ENCODE results near the gene CDH19.

Gene CDH19

DNA sequence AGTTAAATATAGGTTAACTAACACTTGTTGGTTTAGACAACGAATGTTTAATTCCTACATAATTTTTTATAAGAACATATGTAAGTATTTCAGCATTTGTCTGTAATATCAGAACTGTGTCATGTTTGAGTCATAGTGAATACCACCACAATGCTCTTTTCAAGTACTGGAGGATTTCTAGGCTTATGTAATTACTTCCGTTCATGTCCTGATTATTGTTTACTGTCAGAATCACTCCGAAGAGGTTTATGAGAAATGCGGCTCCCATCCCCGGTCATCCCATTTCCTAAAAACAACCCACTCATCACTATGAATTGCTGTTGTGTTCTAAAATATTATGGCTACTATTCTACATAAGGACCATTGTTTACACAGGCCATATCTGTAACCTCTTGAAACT, 45.1 kb downstream of the CDH19 start:
- TF ChIP-seq MYC (IDR thresholded peaks at IDR 0.05; ENCODE audit: low read depth, low read length) (no peak), POLR2A (IDR thresholded peaks at IDR 0.05; ENCODE audit: extremely low read depth, insufficient read length) (no peak)
- TF ChIP-seq, protein P1, sequence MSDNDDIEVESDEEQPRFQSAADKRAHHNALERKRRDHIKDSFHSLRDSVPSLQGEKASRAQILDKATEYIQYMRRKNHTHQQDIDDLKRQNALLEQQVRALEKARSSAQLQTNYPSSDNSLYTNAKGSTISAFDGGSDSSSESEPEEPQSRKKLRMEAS (IDR thresholded peaks at IDR 0.05; ENCODE audit: low read depth, low read length), result no peak
- TF ChIP-seq, protein P2, sequence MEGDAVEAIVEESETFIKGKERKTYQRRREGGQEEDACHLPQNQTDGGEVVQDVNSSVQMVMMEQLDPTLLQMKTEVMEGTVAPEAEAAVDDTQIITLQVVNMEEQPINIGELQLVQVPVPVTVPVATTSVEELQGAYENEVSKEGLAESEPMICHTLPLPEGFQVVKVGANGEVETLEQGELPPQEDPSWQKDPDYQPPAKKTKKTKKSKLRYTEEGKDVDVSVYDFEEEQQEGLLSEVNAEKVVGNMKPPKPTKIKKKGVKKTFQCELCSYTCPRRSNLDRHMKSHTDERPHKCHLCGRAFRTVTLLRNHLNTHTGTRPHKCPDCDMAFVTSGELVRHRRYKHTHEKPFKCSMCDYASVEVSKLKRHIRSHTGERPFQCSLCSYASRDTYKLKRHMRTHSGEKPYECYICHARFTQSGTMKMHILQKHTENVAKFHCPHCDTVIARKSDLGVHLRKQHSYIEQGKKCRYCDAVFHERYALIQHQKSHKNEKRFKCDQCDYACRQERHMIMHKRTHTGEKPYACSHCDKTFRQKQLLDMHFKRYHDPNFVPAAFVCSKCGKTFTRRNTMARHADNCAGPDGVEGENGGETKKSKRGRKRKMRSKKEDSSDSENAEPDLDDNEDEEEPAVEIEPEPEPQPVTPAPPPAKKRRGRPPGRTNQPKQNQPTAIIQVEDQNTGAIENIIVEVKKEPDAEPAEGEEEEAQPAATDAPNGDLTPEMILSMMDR (IDR thresholded peaks at IDR 0.05; ENCODE audit: low read depth, low read length), result no peak
- no peak for DNase-seq (ENCODE audit: low read depth)
- no peak overlapping the region for H3K4me3 ChIP-seq (ENCODE audit: low read depth, low read length)

DNA sequence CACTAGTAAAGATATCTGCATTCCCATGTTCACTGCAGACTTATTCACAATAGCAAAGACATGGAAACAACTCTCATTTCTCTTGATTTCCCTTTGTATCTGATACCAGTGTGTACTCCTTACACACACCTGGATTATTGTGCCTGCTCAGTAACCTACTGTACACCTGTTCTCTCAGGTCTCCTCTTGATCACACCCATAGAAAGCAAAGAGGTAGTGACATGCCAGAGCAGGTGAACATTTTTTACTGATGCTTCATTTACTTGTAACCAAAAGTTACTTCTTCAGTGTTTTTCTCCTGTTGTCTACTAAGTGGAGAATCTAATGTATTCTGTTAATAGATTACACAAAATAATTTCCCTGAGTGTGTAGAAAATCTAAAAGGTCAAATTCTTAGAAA, 46.8 kb downstream of the CDH19 start:
- no peak overlapping the region for H3K4me3 ChIP-seq (ENCODE audit: low read depth, low read length)
- no peak for DNase-seq (ENCODE audit: low read depth)
- TF ChIP-seq MYC (IDR thresholded peaks at IDR 0.05; ENCODE audit: low read depth, low read length), result no peak
- TF ChIP-seq, protein P1 (IDR thresholded peaks at IDR 0.05; ENCODE audit: low read depth, low read length), result no peak
- TF ChIP-seq POLR2A (IDR thresholded peaks at IDR 0.05; ENCODE audit: extremely low read depth, insufficient read length), result no peak
- TF ChIP-seq, protein P2 (IDR thresholded peaks at IDR 0.05; ENCODE audit: low read depth, low read length), result no peak

DNA sequence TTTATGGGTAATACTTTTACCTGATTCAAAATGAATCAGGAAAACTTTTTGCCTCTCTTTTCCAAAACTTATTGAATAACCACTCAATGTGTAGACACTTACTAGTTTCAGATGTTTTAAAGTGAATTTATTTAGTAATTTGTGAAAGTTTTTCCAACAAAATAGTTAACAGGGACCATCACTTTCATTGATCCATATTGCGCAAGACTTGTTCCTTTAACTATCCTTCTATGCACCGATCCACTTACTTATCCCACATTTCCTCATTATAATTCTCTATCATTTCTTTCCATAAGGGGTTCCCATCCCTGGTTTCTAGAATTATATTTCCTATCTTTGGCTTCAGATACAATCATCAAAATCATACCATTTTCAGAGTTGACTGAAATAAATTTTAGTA, 48.3 kb downstream of the CDH19 start:
- no peak overlapping the region for H3K4me3 ChIP-seq (ENCODE audit: low read depth, low read length)
- no peak for TF ChIP-seq MYC (IDR thresholded peaks at IDR 0.05; ENCODE audit: low read depth, low read length)
- TF ChIP-seq, protein P1 (IDR thresholded peaks at IDR 0.05; ENCODE audit: low read depth, low read length), result no peak
- no peak for TF ChIP-seq POLR2A (IDR thresholded peaks at IDR 0.05; ENCODE audit: extremely low read depth, insufficient read length)
- TF ChIP-seq, protein P2 (IDR thresholded peaks at IDR 0.05; ENCODE audit: low read depth, low read length), result no peak
- no peak for DNase-seq (ENCODE audit: low read depth)

DNA sequence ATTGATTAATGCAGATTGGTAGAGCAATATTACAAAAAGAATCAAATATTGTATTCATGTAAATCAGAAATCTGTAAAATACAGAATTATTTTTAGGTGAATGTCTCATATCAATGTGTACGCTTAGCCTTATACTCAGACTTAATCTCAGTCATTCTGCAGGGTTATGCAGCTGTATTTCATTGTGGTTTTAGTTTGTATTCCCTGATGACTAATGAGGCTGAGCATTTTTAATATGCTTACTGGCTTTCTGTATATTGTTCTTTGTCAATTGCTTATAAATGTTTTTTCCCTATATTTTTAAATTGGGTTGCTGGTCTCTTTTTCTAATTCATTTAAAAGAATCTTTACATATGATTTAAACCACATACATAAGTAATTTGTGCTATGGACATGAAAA, 50.1 kb downstream of the CDH19 start:
- no peak for DNase-seq (ENCODE audit: low read depth)
- no peak overlapping the region for H3K4me3 ChIP-seq (ENCODE audit: low read depth, low read length)
- no peak for TF ChIP-seq POLR2A (IDR thresholded peaks at IDR 0.05; ENCODE audit: extremely low read depth, insufficient read length)
- TF ChIP-seq, protein P2 (IDR thresholded peaks at IDR 0.05; ENCODE audit: low read depth, low read length), result no peak

DNA sequence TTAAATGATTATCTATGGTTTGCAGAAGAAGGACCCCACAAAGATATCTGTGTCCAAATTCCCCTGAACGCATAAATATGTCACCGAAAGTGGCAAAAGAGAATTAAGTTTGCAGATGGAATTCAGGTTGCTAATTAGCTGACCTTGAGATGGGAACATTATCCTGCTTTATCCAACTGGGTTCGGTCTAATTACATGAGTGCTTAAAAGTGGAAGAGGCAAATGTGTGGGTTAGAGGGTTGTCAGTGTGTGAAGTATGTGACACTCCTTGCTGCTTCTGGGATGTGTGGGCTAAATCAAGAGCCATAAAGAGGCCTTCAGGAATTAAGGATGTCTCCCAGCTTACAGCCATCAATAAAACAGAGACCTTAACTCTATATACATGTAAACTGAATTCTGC, 53.5 kb downstream of the CDH19 start:
- TF ChIP-seq MYC (IDR thresholded peaks at IDR 0.05; ENCODE audit: low read depth, low read length), result no peak
- TF ChIP-seq POLR2A (IDR thresholded peaks at IDR 0.05; ENCODE audit: extremely low read depth, insufficient read length), result no peak
- TF ChIP-seq, protein P2 (IDR thresholded peaks at IDR 0.05; ENCODE audit: low read depth, low read length), result no peak
- TF ChIP-seq, protein P1 (IDR thresholded peaks at IDR 0.05; ENCODE audit: low read depth, low read length), result no peak
- no peak overlapping the region for H3K4me3 ChIP-seq (ENCODE audit: low read depth, low read length)
- DNase-seq (ENCODE audit: low read depth), result no peak

DNA sequence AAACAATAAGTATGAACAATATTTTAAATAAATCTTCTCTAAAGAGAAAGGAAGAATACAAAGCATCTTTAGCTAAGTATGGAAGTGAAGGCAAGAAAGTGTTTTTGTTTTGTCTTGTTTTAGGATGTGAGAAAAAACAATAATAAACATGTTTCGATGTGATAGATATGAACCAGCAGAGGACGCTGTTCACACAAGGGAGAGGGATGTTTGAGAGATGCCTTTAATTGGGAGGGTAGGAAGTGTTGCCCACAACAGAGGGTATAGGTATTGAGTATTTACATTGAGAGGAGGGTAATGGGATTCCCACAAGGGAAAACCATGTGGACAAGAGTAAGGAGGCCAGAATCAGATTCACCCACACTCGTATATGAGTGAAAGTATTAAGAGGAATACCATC, 55.1 kb downstream of the CDH19 start:
- no peak for DNase-seq (ENCODE audit: low read depth)
- TF ChIP-seq, protein P2 (IDR thresholded peaks at IDR 0.05; ENCODE audit: low read depth, low read length), result no peak
- TF ChIP-seq POLR2A (IDR thresholded peaks at IDR 0.05; ENCODE audit: extremely low read depth, insufficient read length) (no peak), MYC (IDR thresholded peaks at IDR 0.05; ENCODE audit: low read depth, low read length) (no peak)
- H3K4me3 ChIP-seq (ENCODE audit: low read depth, low read length), result no peak overlapping the region

Measured in NB4 (cell line).